GM19324 (cell line): Measurements from ENCODE around the gene KMT2B.
A peak's percentile ranks its signal among the peaks of the same experiment; 100 is the strongest.

ENCODE experiments used
- ATAC-seq: cut with Tn5 transposase; IDR thresholded peaks from one replicate; pipeline ENCODE4 v1.9.1; 2021; ENCODE audit warnings: mild to moderate bottlenecking, moderate library complexity; ENCODE audit not compliant: unreplicated experiment, low FRiP score

The KMT2B gene

GRCh38 chr19:35740423-35741202 is 22.8 kb downstream of the KMT2B start:
- peak; percentile 61 for ATAC-seq

DNA sequence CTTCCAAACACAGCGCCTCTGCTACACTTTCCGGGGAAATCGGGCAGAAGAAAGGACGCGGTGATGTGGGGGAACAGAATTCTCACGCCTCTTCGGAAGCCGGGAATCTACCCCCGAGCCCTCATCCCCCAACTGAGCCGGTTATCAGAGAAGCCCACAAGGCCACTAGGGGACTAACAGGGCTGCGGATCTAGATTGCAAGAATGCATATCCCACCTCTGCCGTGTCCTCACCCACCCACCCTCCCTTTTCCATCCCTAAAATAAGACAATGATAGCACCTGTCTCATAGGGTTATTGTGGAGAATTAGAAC is 23.4 kb downstream of the KMT2B start:
- no peak for ATAC-seq

DNA sequence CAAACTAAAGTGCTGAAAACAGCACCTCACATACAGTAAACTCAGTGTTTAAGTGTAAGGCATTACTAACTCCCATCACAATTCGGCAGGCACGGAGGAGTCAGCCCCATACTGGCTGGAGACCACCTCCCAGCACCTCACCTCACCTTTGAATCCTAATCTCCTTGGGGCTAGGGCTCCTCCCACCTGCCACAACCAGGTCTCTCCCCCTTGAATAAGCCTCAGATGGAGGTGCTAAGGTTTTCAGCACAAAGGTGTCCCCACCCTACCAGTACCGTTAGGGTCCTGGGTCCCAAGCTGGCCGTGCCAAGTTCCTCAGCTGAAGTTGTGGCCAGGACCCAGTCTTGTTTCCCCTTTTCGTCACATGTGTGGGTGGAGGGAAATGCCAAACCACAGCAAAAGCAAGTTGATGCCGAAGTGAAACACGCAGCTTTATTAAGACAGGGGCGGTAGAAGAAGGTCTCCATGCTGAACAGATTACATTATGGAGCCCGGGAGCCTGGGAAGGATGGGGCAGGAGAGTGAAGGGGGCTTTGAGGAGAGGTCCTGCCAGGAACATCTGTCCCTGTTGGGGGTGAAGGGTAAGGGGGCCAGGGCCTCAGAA is 24.4 kb downstream of the KMT2B start, which contains the start of gene IGFLR1:
Gene IGFLR1, minus strand, starts transcription at position 332 of the 604 bp plus-strand sequence. CDS start 1,272 bp downstream, outside the sequence.
- no peak for ATAC-seq

DNA sequence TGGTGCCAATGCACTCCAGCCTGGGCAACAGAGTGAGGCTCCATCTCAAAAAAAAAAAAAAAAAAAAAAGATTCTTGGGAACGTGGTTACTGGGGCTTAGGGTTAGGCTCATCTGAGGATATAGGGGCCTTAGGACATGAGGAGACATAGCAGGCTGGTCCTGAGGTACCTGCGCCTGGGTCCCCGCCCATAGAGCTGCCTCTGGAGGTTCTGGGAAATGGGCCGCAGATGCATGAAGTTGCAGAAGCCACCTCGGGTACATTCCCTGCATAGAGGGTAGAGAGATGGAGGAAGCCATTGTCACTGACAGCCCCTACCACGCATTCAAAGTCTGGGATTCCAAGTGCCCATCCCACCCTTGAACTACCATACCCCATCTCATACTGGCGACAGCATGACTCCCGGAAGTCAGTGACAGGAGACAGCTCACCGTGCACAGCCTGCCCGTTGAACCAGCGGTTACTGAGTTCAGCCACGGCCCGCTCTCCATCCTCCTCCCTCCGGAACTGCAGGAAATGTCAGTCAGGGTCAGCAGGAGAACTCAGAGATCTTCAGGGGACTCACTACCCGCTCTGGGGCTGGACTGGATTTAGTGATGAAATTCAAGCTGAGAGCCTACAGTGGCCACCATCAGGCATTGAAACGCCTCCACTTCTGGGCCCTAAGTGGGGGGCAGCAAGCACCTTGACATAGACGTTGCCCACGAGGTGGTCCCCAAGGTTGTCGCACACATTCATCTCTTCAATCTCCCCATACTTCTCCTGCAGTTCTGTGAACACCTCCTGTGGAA is 26.0 kb downstream of the KMT2B start:
- ATAC-seq, result no peak

- ATAC-seq, result peak; percentile 36
Measured at GRCh38 chr19:35744430-35745327, 26.9 kb downstream of the KMT2B start.

GRCh38 chr19:35745328-35746086 is 27.7 kb downstream of the KMT2B start, which contains the start of the genes PSENEN and U2AF1L4:
TSS of gene PSENEN (plus strand) at chr19:35745651. CDS start at chr19:35745931, 280 bp downstream.
TSS of gene U2AF1L4 (minus strand) at chr19:35745418. CDS start at chr19:35745391, 27 bp downstream.
- ATAC-seq, result peak; percentile 49

- ATAC-seq, result no peak
Measured at GRCh38 chr19:35746087-35746462, 28.3 kb downstream of the KMT2B start.

GRCh38 chr19:35746531-35746930 is 28.7 kb downstream of the KMT2B start:
- ATAC-seq, result no peak

DNA sequence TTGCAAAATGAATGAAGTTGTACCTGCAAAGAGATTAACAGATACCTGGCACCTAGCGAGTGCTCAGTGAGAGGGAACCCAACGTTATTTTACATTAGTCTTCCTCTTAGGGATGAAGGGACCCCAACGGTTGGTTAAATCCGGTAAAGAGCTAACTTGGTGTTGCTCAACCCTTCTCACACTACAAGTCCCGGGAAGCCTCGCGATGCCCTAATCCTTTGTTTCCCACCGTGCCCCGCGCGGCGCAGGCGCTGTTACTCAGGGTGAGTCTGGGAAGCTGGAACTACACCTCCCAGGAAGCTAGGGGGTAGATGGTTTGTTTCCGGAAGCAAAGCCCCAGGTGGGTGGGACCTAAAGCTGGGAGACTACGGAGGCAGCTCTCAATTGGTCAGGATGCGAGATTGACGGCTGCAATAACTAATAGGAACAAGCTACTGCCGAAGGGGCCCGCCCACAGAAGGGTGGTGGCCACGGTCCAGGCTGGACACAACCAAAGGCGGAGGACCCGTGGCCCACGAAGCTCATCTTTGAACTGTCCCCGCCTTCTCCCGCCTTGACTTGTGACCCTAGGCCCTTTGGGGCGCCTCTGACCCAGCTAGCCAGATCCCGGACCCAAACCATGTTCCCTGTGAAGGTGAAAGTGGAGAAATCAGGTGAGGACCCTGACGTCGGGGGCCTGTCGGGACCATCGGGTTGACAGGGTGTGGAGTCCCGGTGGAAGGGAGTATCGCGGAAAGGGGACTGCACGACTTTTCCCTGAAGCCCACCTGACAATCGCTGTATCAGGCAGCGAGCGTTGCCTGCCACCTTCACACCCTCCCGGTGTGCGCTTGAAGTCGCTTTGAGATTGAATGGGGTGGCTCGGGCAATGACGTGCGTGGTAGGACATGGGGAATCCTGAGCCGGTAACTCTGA is 30.6 kb downstream of the KMT2B start, which contains the start of gene LIN37:
Gene LIN37, plus strand, starts transcription at position 471 of the 915 bp plus-strand sequence. Its CDS starts 149 bp downstream, at position 620.
- peak; percentile 79 for ATAC-seq

DNA sequence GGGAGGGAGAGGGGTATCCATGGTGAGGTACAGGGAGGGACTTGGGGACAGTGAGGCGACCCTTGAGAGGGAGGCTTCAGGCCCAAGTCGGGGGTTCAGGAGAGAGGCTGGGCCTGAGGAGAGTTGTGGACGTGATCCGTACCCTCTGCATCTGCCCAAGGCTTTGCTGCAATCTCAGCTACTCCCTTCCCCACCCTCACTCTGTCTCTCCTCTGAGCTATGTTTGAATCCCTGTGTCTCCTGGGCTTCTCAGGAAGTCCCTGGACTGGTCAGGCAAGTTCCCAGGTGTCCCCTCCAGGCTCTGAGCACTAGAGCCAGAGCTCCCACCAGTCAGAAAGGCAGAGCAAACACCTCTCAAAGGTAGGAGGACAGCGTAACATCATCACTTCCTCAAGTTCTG is 32.4 kb downstream of the KMT2B start:
- no peak for ATAC-seq

DNA sequence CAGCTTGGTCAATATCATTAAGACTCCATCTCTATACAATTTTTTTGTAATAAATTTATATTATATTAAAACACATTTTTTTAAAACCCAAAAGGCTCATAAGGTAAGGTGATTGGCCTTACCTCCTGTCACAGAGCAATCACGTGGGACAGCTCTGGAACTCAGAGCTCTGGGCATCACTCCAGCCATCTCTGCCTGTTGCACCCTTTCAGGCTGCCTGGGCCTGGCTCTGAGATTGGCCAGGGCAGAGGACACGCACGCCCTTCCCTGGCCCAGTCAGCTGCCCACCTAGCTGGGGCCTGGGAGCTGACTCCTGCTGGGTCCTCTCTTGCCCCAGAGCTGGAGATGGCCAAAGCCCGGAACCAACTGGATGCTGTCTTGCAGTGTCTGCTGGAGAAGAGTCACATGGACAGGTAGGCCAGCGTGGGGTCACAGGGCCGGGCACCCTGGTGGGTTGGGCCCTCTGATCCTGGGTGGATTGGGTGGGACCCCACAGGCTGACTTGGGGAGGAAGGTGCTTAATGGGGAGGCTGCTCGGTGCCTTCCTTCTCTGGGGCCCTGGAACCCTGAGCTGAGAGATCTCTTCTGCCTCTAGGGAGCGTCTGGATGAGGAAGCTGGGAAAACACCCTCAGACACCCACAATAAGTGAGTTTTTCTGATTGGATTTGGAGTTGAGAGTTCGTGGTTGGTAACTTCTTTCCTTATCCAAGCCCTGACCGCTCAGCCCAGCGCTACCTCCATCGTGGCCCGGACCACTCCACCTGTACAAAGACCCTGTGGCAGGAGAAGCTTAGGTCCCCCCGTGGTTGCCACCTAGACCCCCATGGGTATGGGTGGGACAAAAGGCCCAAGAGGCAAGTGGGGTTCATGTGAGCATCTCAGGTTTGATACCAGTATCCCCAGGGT is 34.3 kb downstream of the KMT2B start:
- ATAC-seq, result no peak

DNA sequence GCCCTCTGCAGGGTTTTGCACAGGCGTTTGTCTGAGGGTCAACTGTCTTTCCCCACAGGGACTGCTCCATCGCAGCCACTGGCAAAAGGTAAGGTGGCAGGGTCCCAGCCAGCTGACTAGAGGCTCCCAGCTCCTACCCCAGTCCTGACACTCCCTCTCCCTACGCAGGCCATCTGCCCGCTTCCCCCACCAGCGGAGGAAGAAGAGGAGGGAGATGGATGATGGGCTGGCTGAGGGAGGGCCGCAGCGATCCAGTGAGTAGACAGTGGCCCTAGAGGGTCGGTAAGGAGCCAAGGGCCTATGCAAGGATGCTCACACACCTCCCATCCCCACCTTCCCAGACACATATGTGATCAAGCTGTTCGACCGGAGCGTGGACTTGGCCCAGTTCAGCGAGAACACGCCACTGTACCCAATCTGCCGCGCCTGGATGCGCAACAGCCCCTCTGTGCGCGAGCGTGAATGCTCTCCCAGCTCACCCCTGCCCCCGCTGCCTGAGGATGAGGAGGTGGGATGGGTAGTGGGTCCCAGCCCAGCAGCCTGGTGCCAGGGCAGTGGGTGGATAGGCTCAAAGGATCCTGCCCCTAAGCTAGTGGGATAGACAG is 35.0 kb downstream of the KMT2B start:
- no peak for ATAC-seq

- ATAC-seq, result no peak
Measured at GRCh38 chr19:35753634-35754369, 36.0 kb downstream of the KMT2B start.

DNA sequence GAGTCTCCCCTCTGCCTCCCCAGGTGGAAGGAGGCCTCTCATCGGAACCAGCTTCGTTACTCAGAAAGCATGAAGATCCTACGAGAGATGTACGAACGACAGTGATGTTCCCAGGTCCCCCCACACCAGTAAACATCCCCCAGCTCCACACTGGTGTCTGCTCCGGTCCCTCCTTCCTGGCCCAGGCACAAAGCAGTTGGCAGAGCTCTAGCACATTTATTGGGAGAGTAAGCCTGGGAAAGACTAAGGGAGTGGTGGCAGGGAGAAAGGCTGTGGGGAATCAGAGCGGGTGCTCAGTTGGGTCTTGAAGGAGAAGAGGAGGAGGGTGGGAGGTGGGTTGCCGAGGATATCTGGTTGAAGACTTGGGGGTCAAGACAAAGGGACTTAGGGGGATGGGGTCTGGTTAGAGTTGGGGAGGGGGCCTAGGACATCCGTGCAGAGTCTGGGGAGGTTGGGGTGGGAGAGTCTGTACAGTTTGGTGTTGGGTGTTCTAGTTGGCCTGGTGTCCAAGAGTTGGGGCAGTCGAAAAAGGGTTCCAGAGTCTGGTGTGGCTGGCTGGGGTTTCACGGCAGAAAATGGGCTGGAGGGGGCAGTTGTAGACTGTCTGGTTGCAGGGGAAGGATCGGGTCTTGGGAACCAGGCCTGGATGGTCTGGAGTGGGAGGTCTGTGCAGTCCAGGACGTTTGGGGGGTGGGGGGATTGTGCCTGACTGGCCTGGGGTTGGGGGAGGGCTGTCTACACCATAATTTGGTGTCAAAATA is 36.7 kb downstream of the KMT2B start:
- no peak for ATAC-seq

GRCh38 chr19:35755131-35755549 is 37.3 kb downstream of the KMT2B start:
- no peak for ATAC-seq
